ENCODE results near the gene PGAP2. TPM values are rescaled to one million over a fixed set of nuclear protein-coding genes. Genes with fewer than 3 reads are reported as not detected.

PGAP2 gene
- total RNA-seq, 1 experiment from 2014 or later: 27.2 TPM

DNA sequence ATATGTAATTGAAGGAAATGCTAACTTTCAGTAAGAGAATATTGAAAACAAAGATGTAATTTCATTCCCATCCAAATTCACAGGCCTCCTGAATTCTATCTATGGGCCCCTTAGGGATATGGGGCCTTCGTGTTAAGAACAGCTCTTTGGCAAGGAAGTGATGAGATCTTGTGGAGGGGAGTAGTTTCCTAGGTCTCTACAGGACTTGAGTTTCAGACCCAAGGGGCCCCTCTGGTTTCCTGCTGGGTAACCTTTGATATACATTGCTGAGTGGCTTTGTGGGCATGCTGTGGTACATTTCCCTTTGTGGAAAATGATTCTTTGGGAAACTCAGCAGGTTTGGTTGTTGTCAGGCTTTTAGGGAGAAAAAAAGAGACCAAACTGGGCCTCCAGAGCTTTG is 53.3 kb downstream of the PGAP2 start:
- CTCF ChIA-PET: interaction anchor here (1.6 to 3.1 kb wide), 3 partner anchors 12 to 211 kb away, joined by 4 to 16 read pairs (median 7); no protein-coding TSS in a partner anchor

DNA sequence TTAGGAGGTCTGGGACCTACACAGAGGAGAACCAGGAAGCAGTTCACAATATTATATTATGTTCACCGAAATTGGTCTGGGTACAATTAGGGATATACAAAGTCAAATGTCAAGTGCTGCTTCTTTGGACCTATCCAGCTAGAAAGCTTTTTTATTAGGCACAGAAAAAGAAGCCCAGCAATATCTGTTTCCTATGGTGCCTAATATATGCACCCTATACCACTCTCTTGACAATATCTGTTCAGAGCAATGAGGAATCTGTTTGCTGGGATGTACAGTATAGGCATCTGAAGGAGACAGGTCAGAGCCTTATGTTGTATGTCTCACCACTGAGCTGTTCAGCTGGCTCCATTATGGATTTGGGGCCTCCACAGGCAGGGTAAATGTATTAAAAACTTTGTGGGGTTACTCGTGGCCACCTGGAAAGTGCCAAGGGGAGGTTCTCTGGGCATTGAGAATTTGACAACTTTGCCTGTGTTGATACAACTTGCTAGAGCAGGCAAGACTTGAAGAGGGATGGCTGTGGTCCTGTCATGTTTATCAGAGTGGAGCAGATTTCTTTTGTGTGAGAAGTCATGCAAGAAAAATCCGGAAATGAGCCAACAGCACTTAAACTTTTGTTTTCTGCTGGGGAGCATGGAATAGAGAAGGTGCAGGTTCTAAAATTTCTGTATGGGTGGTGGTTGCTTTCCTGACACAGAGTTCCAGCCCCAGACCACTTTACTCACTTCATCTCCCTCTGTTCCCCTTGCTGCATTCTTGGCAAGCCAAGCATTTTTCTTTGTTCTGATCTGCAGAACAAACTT is 57.2 kb downstream of the PGAP2 start:
- ChIA-PET CTCF (interaction anchor here (0.7 to 3.7 kb wide), 5 partner anchors 11 to 207 kb away, joined by 3 to 27 read pairs (median 4); partner anchors contain the start of gene STIM1), POLR2A (interaction anchor here (0.7 to 1.7 kb wide), 5 partner anchors 10 to 290 kb away, joined by 3 to 11 read pairs (median 3); partner anchors contain the start of gene STIM1)
- TF ChIP-seq, protein P1, sequence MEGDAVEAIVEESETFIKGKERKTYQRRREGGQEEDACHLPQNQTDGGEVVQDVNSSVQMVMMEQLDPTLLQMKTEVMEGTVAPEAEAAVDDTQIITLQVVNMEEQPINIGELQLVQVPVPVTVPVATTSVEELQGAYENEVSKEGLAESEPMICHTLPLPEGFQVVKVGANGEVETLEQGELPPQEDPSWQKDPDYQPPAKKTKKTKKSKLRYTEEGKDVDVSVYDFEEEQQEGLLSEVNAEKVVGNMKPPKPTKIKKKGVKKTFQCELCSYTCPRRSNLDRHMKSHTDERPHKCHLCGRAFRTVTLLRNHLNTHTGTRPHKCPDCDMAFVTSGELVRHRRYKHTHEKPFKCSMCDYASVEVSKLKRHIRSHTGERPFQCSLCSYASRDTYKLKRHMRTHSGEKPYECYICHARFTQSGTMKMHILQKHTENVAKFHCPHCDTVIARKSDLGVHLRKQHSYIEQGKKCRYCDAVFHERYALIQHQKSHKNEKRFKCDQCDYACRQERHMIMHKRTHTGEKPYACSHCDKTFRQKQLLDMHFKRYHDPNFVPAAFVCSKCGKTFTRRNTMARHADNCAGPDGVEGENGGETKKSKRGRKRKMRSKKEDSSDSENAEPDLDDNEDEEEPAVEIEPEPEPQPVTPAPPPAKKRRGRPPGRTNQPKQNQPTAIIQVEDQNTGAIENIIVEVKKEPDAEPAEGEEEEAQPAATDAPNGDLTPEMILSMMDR (IDR thresholded peaks at IDR 0.05; ENCODE audit: unreplicated experiment): no peak
- H3K27ac Mint-ChIP-seq (ENCODE audit: low read depth, unreplicated experiment): peak overlapping the region; percentile 57
- no peaks in the 10 kb centered on the region for H3K36me3 Mint-ChIP-seq (ENCODE audit: insufficient read depth, unreplicated experiment)
- peaks cover 21% of the 10 kb centered on the region for H3K4me1 Mint-ChIP-seq (ENCODE audit: insufficient read depth, unreplicated experiment)
- intact Hi-C loops (cut with micrococcal nuclease): no loop called here
- no peak overlapping the region for H3K4me3 Mint-ChIP-seq (ENCODE audit: unreplicated experiment)
- DNase-seq (ENCODE audit: unreplicated experiment): peak; percentile 36
- H3K27me3 Mint-ChIP-seq (ENCODE audit: insufficient read depth, unreplicated experiment): no peaks in the 10 kb centered on the region
- H3K9me3 Mint-ChIP-seq (ENCODE audit: unreplicated experiment): no peaks in the 10 kb centered on the region
- no TSS peak for BruUV-seq (replicated peaks)

More for the DNA sequence above, 53.3 kb downstream of the PGAP2 start:
- no peaks in the 10 kb centered on the region for H3K9me3 Mint-ChIP-seq (ENCODE audit: unreplicated experiment)
- H3K36me3 Mint-ChIP-seq (ENCODE audit: insufficient read depth, unreplicated experiment): peaks cover 7% of the 10 kb centered on the region
- H3K4me1 Mint-ChIP-seq (ENCODE audit: insufficient read depth, unreplicated experiment): peaks cover 38% of the 10 kb centered on the region
- no peak overlapping the region for H3K27ac Mint-ChIP-seq (ENCODE audit: low read depth, unreplicated experiment)
- no TSS peak for BruUV-seq (replicated peaks)
- no peaks in the 10 kb centered on the region for H3K27me3 Mint-ChIP-seq (ENCODE audit: insufficient read depth, unreplicated experiment)
- intact Hi-C loops (cut with micrococcal nuclease): no loop called here
- POLR2A ChIA-PET: no interaction called here
- TF ChIP-seq, protein P1 (IDR thresholded peaks at IDR 0.05; ENCODE audit: unreplicated experiment): no peak
- DNase-seq (ENCODE audit: unreplicated experiment): no peak
- H3K4me3 Mint-ChIP-seq (ENCODE audit: unreplicated experiment): no peak overlapping the region

GRCh38 chr11:3866206-3866605 is 57.8 kb downstream of the PGAP2 start:
- POLR2A ChIA-PET: interaction anchor here (1.0 to 1.1 kb wide), 2 partner anchors 11 to 37 kb away, joined by 3 to 4 read pairs; partner anchors contain the start of gene STIM1
- Mint-ChIP-seq H3K4me3 (ENCODE audit: unreplicated experiment) (no peak overlapping the region), H3K27ac (ENCODE audit: low read depth, unreplicated experiment) (peak overlapping the region; percentile 57), H3K4me1 (ENCODE audit: insufficient read depth, unreplicated experiment) (peaks cover 15% of the 10 kb centered on the region), H3K27me3 (ENCODE audit: insufficient read depth, unreplicated experiment) (no peaks in the 10 kb centered on the region), H3K9me3 (ENCODE audit: unreplicated experiment) (no peaks in the 10 kb centered on the region), H3K36me3 (ENCODE audit: insufficient read depth, unreplicated experiment) (no peaks in the 10 kb centered on the region)
- BruUV-seq (replicated peaks): no TSS peak
- CTCF ChIA-PET: interaction anchor here (0.7 to 3.7 kb wide), 5 partner anchors 11 to 206 kb away, joined by 3 to 27 read pairs (median 3); partner anchors contain the start of gene STIM1
- DNase-seq (ENCODE audit: unreplicated experiment): no peak
- TF ChIP-seq, protein P1 (IDR thresholded peaks at IDR 0.05; ENCODE audit: unreplicated experiment): no peak
- intact Hi-C loops (cut with micrococcal nuclease): no loop called here

GRCh38 chr11:3866836-3867208 is 58.5 kb downstream of the PGAP2 start:
- peaks cover 15% of the 10 kb centered on the region for H3K4me1 Mint-ChIP-seq (ENCODE audit: insufficient read depth, unreplicated experiment)
- H3K27me3 Mint-ChIP-seq (ENCODE audit: insufficient read depth, unreplicated experiment): no peaks in the 10 kb centered on the region
- TF ChIP-seq, protein P1 (IDR thresholded peaks at IDR 0.05; ENCODE audit: unreplicated experiment): no peak
- CTCF ChIA-PET: interaction anchor here (0.8 to 3.7 kb wide), 5 partner anchors 12 to 206 kb away, joined by 3 to 27 read pairs (median 6); partner anchors contain the start of gene STIM1
- H3K4me3 Mint-ChIP-seq (ENCODE audit: unreplicated experiment): no peak overlapping the region
- no peaks in the 10 kb centered on the region for H3K36me3 Mint-ChIP-seq (ENCODE audit: insufficient read depth, unreplicated experiment)
- POLR2A ChIA-PET: interaction anchor here (1.0 kb wide), 1 partner anchor 36 kb away, joined by 3 read pairs; no protein-coding TSS in a partner anchor
- DNase-seq (ENCODE audit: unreplicated experiment): no peak
- intact Hi-C loops (cut with micrococcal nuclease): no loop called here
- no TSS peak for BruUV-seq (replicated peaks)
- no peaks in the 10 kb centered on the region for H3K9me3 Mint-ChIP-seq (ENCODE audit: unreplicated experiment)
- H3K27ac Mint-ChIP-seq (ENCODE audit: low read depth, unreplicated experiment): no peak overlapping the region
